ENCODE data around the gene GSTA4.
"Not testable (repeated sequence)": the region's sequence is repeated elsewhere in the genome, so short reads cannot be mapped to it uniquely, and the experiment has no call there.

Gene GSTA4

DNA sequence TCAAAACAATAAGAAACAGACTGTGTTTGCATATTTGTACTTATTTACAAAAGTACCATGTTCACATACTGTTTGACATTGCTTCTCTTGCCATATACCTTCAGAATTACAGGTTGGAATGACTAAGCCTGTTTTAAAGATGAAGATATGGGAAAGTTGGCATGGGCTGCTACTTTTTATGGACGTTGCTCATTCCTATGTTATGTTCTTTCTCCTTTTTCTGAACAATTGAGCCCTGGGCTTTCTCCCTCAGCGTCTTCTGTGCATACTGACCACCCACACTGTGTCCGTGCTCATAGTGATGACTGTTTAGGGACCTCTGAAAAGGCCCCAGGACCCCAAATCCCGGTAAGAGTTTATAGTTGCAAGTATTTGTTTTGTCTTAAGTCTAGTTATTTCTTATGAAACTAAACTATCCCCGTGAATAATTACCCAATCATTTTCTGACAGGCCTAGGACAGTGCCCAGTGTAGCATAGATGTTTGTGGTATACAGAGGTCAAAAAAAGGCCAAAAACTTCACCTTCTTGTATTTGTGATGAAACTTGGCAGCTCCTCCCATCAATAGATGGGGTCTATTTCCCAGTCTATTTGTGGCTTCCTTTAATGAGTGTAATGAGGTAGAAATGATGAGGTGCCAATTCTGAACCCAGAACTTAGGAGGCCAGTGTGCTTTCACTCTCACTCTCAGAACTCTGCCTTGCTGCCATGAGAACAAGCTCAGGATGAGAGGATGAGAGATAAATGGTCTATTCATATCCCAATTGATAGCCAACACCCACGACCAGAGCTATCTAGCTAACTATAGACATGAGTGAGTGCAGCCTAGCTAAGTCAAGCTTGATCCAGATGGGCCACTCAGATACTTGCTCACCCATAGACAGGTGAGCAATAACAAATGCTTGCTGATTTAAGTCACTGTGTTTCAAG, 40.9 kb downstream of the GSTA4 start:
- Histone ChIP-seq H3K4me3 (ENCODE audit: low read length) (no peak overlapping the region), H3K9ac (ENCODE audit: low read depth, low read length) (no peak overlapping the region), H3K27ac (ENCODE audit: low read depth, low read length) (no peak overlapping the region), H3K27me3 (ENCODE audit: insufficient read depth, low read length) (no peaks in the 10 kb centered on the region), H3K36me3 (ENCODE audit: insufficient read depth, low read length) (no peaks in the 10 kb centered on the region), H3K4me1 (ENCODE audit: insufficient read depth, low read length) (no peaks in the 10 kb centered on the region), H3K9me3 (ENCODE audit: insufficient read depth, low read depth, low read length) (no peaks in the 10 kb centered on the region)
- WGBS = 93% methylated on average over 4 of the region's 6 CpGs

DNA sequence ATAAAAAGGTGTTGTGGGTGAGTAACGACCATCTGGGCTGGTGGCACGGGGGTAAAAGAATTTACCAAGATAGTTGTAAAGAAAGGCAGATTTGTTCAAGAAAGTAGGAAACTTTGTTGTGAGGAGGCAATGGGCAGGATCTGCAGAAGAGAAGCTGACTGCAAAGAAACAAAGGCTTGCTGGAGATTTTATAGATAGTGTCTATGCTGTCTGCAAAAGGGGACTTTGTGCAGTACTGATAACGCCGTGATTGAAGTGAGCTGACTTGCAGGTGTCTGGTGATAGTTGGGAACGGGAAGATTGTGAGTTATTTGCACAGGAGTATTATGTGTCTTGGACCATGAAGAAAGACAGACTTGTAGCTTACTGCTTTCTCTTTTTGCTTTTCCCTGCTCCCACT, 48.8 kb downstream of the GSTA4 start:
- Histone ChIP-seq H3K4me1 (ENCODE audit: insufficient read depth, low read length) (peaks cover 5% of the 10 kb centered on the region; the same call in 1 of the 2 replicates), H3K9ac (ENCODE audit: low read depth, low read length) (no peak overlapping the region), H3K27me3 (ENCODE audit: insufficient read depth, low read length) (no peaks in the 10 kb centered on the region), H3K4me3 (ENCODE audit: low read length) (no peak overlapping the region), H3K27ac (ENCODE audit: low read depth, low read length) (no peak overlapping the region), H3K9me3 (ENCODE audit: insufficient read depth, low read depth, low read length) (no peaks in the 10 kb centered on the region), H3K36me3 (ENCODE audit: insufficient read depth, low read length) (no peaks in the 10 kb centered on the region)
- WGBS = 66% methylated on average over 5 of the region's 5 CpGs

DNA sequence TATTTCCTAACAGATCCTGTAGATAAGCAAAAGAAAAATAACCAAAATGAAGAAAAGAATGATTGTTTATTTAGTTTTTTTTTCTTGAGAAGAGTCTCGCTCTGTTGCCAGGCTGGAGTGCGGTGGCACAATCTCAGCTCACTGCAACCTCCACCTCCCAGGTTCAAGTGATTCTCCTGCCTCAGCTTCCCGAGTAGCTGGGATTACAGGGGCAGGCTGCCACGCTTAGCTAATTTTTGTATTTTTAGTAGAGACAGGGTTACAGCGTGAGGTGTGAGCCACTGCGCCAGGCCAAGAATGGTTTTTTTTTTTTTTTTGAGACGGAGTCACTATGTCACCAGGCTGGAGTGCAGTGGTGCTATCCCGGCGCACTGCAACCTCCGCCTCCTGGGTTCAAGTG, 52.3 kb downstream of the GSTA4 start:
- H3K27me3 ChIP-seq (ENCODE audit: insufficient read depth, low read length); H3K9me3 ChIP-seq (ENCODE audit: insufficient read depth, low read depth, low read length); H3K4me1 ChIP-seq (ENCODE audit: insufficient read depth, low read length); H3K9ac ChIP-seq (ENCODE audit: low read depth, low read length); H3K36me3 ChIP-seq (ENCODE audit: insufficient read depth, low read length); H3K27ac ChIP-seq (ENCODE audit: low read depth, low read length); H3K4me3 ChIP-seq (ENCODE audit: low read length): not testable (repeated sequence)
- WGBS = 95% methylated on average over 10 of the region's 10 CpGs

DNA sequence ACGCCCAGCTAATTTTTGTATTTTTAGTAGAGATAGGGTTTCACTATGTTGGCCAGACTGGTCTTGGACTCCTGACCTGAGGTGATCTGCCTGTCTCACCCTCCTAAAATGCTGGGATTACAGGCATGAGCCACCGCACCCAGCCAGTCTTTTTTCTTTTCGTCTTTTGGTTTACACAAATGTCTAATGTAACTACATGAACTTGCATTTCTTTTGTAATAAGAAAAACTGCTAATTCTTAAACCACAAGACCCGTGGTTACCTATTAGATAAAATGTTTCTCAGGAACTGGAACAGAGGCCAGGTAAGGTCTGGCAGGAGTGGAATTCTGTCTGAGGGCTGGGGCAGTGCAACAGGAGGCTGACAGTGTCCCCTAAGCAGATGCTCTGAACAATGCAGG, 52.9 kb downstream of the GSTA4 start:
- no peaks in the 10 kb centered on the region for H3K27me3 ChIP-seq (ENCODE audit: insufficient read depth, low read length)
- H3K27ac ChIP-seq (ENCODE audit: low read depth, low read length) = no peak overlapping the region
- H3K4me1 ChIP-seq (ENCODE audit: insufficient read depth, low read length) = peaks cover 5% of the 10 kb centered on the region; the same call in 1 of the 2 replicates
- no peaks in the 10 kb centered on the region for H3K36me3 ChIP-seq (ENCODE audit: insufficient read depth, low read length)
- no peak overlapping the region for H3K4me3 ChIP-seq (ENCODE audit: low read length)
- no peaks in the 10 kb centered on the region for H3K9me3 ChIP-seq (ENCODE audit: insufficient read depth, low read depth, low read length)
- H3K9ac ChIP-seq (ENCODE audit: low read depth, low read length) = no peak overlapping the region
- 94% methylated on average over 4 of the region's 4 CpGs for WGBS

DNA sequence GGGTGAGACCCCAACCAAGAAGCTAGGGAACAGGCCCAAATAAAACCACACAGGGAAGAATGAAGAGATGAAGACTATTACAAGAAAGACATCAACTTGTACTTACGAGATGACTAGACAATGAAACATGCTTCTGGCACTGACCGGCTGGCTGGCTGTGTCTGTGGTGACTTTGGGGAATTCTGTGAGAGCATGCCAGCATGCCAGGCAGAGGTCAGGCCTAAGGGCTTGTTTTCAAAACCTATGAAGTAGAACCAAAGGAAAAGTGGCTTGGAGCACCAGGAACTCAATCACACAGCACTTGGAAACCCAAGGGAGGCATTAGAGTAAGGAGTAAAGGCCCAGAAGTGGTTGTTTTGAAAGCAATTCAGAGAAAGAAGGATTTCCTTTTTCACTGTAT, 57.2 kb downstream of the GSTA4 start:
- H3K27me3 ChIP-seq (ENCODE audit: insufficient read depth, low read length) = no peaks in the 10 kb centered on the region
- H3K9ac ChIP-seq (ENCODE audit: low read depth, low read length) = no peak overlapping the region
- no peaks in the 10 kb centered on the region for H3K9me3 ChIP-seq (ENCODE audit: insufficient read depth, low read depth, low read length)
- H3K36me3 ChIP-seq (ENCODE audit: insufficient read depth, low read length) = no peaks in the 10 kb centered on the region
- WGBS = 98% methylated on average over 2 of the region's 2 CpGs
- H3K4me3 ChIP-seq (ENCODE audit: low read length) = no peak overlapping the region
- H3K4me1 ChIP-seq (ENCODE audit: insufficient read depth, low read length) = no peaks in the 10 kb centered on the region
- H3K27ac ChIP-seq (ENCODE audit: low read depth, low read length) = no peak overlapping the region

DNA sequence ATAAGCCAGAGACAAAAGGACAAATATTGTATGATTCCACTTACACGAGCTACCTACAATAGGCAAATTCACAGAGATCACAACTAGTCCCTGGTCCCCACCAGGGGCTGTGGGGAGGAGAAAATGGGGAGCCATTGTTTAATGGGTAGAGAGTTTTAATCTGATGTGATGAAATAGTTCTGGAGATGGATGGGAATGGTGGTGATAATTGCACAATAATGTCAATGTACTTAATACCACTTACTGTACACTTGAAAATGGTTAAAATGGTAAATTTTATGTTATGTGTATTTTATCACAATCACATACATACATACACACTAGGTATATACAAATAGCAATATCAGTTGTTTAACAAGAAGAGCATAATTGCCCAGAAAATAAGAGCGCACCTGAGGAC, 61.3 kb downstream of the GSTA4 start:
- Histone ChIP-seq H3K27ac (ENCODE audit: low read depth, low read length) (no peak overlapping the region), H3K36me3 (ENCODE audit: insufficient read depth, low read length) (no peaks in the 10 kb centered on the region), H3K9ac (ENCODE audit: low read depth, low read length) (no peak overlapping the region), H3K27me3 (ENCODE audit: insufficient read depth, low read length) (no peaks in the 10 kb centered on the region), H3K9me3 (ENCODE audit: insufficient read depth, low read depth, low read length) (0 out of 2 replicates have a peak, but pooled peaks cover 2% of the 10 kb centered on the region), H3K4me3 (ENCODE audit: low read length) (no peak overlapping the region), H3K4me1 (ENCODE audit: insufficient read depth, low read length) (peaks cover 8% of the 10 kb centered on the region; the same call in 1 of the 2 replicates)
- WGBS = 100% methylated on average over 2 of the region's 2 CpGs

DNA sequence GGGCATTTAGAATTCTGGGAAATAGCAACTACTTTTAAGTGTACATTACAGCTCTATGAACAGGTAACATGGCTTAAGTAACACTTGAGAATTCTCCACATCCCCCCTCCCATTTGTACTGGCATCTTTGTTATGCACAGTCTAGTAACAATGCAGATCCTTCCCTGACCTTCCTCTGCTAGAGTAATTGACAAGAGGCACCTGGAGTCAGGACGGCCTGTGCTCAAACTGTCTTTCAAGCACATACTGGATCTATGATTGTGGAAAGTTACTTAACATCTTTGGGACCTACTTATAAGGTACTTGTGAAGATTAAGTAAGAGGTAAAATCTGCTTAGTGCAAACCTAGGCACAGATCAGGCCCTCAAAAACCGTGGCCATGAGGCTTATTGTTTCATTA, 63.7 kb downstream of the GSTA4 start:
- Histone ChIP-seq H3K9ac (ENCODE audit: low read depth, low read length) (no peak overlapping the region; the same call in 1 of the 2 replicates), H3K27me3 (ENCODE audit: insufficient read depth, low read length) (no peaks in the 10 kb centered on the region), H3K27ac (ENCODE audit: low read depth, low read length) (no peak overlapping the region), H3K4me3 (ENCODE audit: low read length) (no peak overlapping the region), H3K9me3 (ENCODE audit: insufficient read depth, low read depth, low read length) (0 out of 2 replicates have a peak, but pooled peaks cover 2% of the 10 kb centered on the region), H3K36me3 (ENCODE audit: insufficient read depth, low read length) (no peaks in the 10 kb centered on the region), H3K4me1 (ENCODE audit: insufficient read depth, low read length) (peaks cover 8% of the 10 kb centered on the region)
- 62% methylated on average over 2 of the region's 2 CpGs for WGBS

DNA sequence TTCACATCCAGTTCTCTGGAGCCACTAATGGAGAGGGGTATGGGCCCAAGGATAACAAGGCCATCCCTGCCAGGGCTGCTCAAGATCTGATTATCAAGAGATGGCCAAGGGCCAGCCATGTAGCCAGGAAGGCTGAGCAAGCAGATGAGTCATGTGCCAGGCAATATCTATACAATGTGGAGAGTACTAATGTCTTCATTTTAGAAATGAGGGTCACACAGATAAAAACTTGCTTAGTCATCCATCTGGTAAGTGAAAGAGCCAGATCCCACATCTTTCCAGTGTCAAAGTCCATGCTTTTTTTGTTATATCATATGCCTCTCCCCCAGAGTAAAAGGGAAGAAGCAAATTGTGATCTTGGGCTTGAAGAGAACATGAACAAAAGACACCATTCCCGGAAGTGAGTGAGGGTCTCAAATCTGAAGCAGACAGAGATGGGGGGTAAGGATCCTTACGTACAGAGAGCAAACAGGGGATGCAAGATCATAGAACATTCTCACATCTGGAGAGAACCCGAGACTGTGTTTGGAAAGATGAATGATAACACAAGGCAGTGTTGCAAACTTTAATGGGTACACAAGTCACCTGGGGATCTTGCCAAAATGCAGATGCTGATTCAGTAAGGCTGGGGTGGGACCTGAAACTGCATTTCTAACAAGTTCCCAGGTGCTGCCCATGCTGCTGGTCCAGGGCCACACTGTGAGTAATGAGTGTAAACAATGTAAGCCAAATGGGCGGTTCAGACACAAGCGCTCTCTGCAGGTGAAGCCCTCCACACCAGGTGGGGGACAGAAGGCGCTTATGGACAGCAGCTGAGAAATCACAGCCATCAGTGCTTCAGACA, 65.5 kb downstream of the GSTA4 start:
- 94% methylated on average over 6 of the region's 6 CpGs for WGBS
- Histone ChIP-seq H3K27me3 (ENCODE audit: insufficient read depth, low read length) (no peaks in the 10 kb centered on the region), H3K4me1 (ENCODE audit: insufficient read depth, low read length) (peaks cover 8% of the 10 kb centered on the region), H3K9ac (ENCODE audit: low read depth, low read length) (no peak overlapping the region), H3K4me3 (ENCODE audit: low read length) (no peak overlapping the region), H3K27ac (ENCODE audit: low read depth, low read length) (no peak overlapping the region), H3K9me3 (ENCODE audit: insufficient read depth, low read depth, low read length) (0 out of 2 replicates have a peak, but pooled peaks cover 2% of the 10 kb centered on the region), H3K36me3 (ENCODE audit: insufficient read depth, low read length) (no peaks in the 10 kb centered on the region)
